ENCODE measurements around the gene ZCCHC2. TPM values are rescaled to one million over a fixed set of nuclear protein-coding genes. Genes with fewer than 3 reads are reported as not detected.

ZCCHC2 gene
- total RNA-seq, 4 donors from 2014 or later = 18.9 to 26.1 (median 23.8) TPM

GRCh38 chr18:62498616-62499262, 24.1 kb upstream of the ZCCHC2 start:
- TF ChIP-seq POLR2A (IDR thresholded peaks at IDR 0.05; ENCODE audit: low read depth) (no peak), POLR2AphosphoS5 (IDR thresholded peaks at IDR 0.05) (no peak), CTCF (IDR thresholded peaks at IDR 0.05) (no peak), EP300 (IDR thresholded peaks at IDR 0.05) (no peak)
- 86% methylated on average over 7 of the region's 7 CpGs for WGBS
- no peak overlapping the region for H3K27ac ChIP-seq (replicated peaks in 1 of 4)
- H3K4me1 ChIP-seq = no peaks in the 10 kb centered on the region
- H3K4me3 ChIP-seq = no peak overlapping the region
- intact Hi-C loops (cut with DNase I) = no loop called here
- no peaks in the 10 kb centered on the region for H3K9me3 ChIP-seq
- no peak for DNase-seq (ENCODE audit: extremely low spot score)
- no peaks in the 10 kb centered on the region for H3K36me3 ChIP-seq
- no peaks in the 10 kb centered on the region for H3K27me3 ChIP-seq

- Histone ChIP-seq H3K27me3 (no peaks in the 10 kb centered on the region), H3K36me3 (no peaks in the 10 kb centered on the region), H3K4me3 (no peak overlapping the region), H3K27ac (replicated peaks in 1 of 4) (no peak overlapping the region), H3K9me3 (no peaks in the 10 kb centered on the region), H3K4me1 (no peaks in the 10 kb centered on the region)
- 91% methylated on average over 10 of the region's 10 CpGs for whole genome bisulfite sequencing
- no peak for TF ChIP-seq POLR2A (IDR thresholded peaks at IDR 0.05; ENCODE audit: low read depth)
- no peak for TF ChIP-seq EP300 (IDR thresholded peaks at IDR 0.05)
- no peak for TF ChIP-seq POLR2AphosphoS5 (IDR thresholded peaks at IDR 0.05)
- TF ChIP-seq CTCF (IDR thresholded peaks at IDR 0.05) = no peak
- DNase-seq (ENCODE audit: extremely low spot score) = no peak
- intact Hi-C loops (cut with DNase I) = no loop called here
These were observed 23.6 kb upstream of the ZCCHC2 start for GRCh38 chr18:62499263-62499650.

- no peak for DNase-seq (ENCODE audit: extremely low spot score)
- intact Hi-C loops (cut with DNase I) = no loop called here
- 85% methylated on average over 1 of the region's 1 CpG for WGBS
- Histone ChIP-seq H3K36me3 (no peaks in the 10 kb centered on the region), H3K4me3 (no peak overlapping the region), H3K27ac (replicated peaks in 1 of 4) (no peak overlapping the region), H3K4me1 (peaks cover 0 to under 1% (median 0%) of the 10 kb centered on the region in 4 donors), H3K27me3 (no peaks in the 10 kb centered on the region), H3K9me3 (no peaks in the 10 kb centered on the region)
- TF ChIP-seq POLR2A (IDR thresholded peaks at IDR 0.05; ENCODE audit: low read depth) (no peak), CTCF (IDR thresholded peaks at IDR 0.05) (no peak), EP300 (IDR thresholded peaks at IDR 0.05) (no peak), POLR2AphosphoS5 (IDR thresholded peaks at IDR 0.05) (no peak)
These were observed 22.7 kb upstream of the ZCCHC2 start for GRCh38 chr18:62500174-62500573.

- no peak for DNase-seq (ENCODE audit: extremely low spot score)
- intact Hi-C loops (cut with DNase I) = no loop called here
- TF ChIP-seq EP300 (IDR thresholded peaks at IDR 0.05) (no peak), CTCF (IDR thresholded peaks at IDR 0.05) (no peak), POLR2A (IDR thresholded peaks at IDR 0.05; ENCODE audit: low read depth) (no peak), POLR2AphosphoS5 (IDR thresholded peaks at IDR 0.05) (no peak)
- Histone ChIP-seq H3K36me3 (no peaks in the 10 kb centered on the region), H3K27me3 (no peaks in the 10 kb centered on the region), H3K9me3 (no peaks in the 10 kb centered on the region), H3K4me1 (peaks cover 0 to 9% (median 5%) of the 10 kb centered on the region in 4 donors), H3K4me3 (no peak overlapping the region), H3K27ac (replicated peaks in 1 of 4) (no peak overlapping the region)
These were observed 21.7 kb upstream of the ZCCHC2 start for GRCh38 chr18:62500966-62501591.
